GM23338 (cell line): ENCODE results near the gene RBM43. TPM values are rescaled to one million over a fixed set of nuclear protein-coding genes. Genes with fewer than 3 reads are reported as not detected.

Experiments used
- ATAC-seq: fragments of 200-7000 bp; cut with Tn5 transposase; 3 replicates; pipeline ENCODE4 v1.9.1; 2020
- DNase-seq: peaks from one replicate; pipeline ENCODE4 v3.0.0-alpha.2; 2015; ENCODE audit warnings: low spot score
- H2AFZ ChIP-seq: fragments of 200-600 bp; sonication (generic); 2 replicates; pipeline ENCODE4 v1.8.0; 2016; ENCODE audit warnings: antibody characterized with exemption, mild to moderate bottlenecking, moderate library complexity
- H3F3A ChIP-seq: fragments of 200-600 bp; sonication (generic); replicated peaks from 2 replicates; pipeline ENCODE4 v1.8.0; 2017; ENCODE audit warnings: antibody characterized with exemption, mixed run types, low read depth
- H3K27ac ChIP-seq: fragments of 200-600 bp; sonication (generic); 2 replicates; pipeline ENCODE4 v1.6.1; 2016; ENCODE audit warnings: low read depth
- H3K27me3 ChIP-seq: fragments of 200-600 bp; sonication (generic); 2 replicates; pipeline ENCODE4 v1.8.0; 2016; ENCODE audit warnings: mild to moderate bottlenecking, mixed run types, moderate library complexity; ENCODE audit not compliant: insufficient read depth
- H3K36me3 ChIP-seq: fragments of 200-600 bp; sonication (generic); 2 replicates; pipeline ENCODE4 v1.8.0; 2016; ENCODE audit warnings: mild to moderate bottlenecking; ENCODE audit not compliant: insufficient read depth
- H3K4me1 ChIP-seq: fragments of 200-600 bp; sonication (generic); 2 replicates; pipeline ENCODE4 v1.8.0; 2016; ENCODE audit warnings: mild to moderate bottlenecking, moderate library complexity; ENCODE audit not compliant: insufficient read depth
- H3K4me2 ChIP-seq: fragments of 200-600 bp; sonication (generic); 2 replicates; pipeline ENCODE4 v1.7.1; 2017; ENCODE audit warnings: mixed run types
- H3K4me3 ChIP-seq: fragments of 200-600 bp; sonication (generic); 2 replicates; pipeline ENCODE4 v1.6.1; 2016; ENCODE audit warnings: mixed run types
- H3K79me2 ChIP-seq: fragments of 200-600 bp; sonication (generic); replicated peaks from 2 replicates; pipeline ENCODE4 v1.8.0; 2017; ENCODE audit warnings: mild to moderate bottlenecking; ENCODE audit not compliant: insufficient read depth
- H3K9me2 ChIP-seq: fragments of 200-600 bp; sonication (generic); 2 replicates; pipeline ENCODE4 v1.8.0; 2017; ENCODE audit not compliant: insufficient read depth
- H4K20me1 ChIP-seq: fragments of 200-600 bp; sonication (generic); replicated peaks from 2 replicates; pipeline ENCODE4 v1.8.0; 2017; ENCODE audit warnings: mild to moderate bottlenecking; ENCODE audit not compliant: insufficient read depth
- H3K27ac Mint-ChIP-seq: 2 replicates; pipeline ENCODE4 v1.8.0; 2020; ENCODE audit warnings: inconsistent platforms, mild to moderate bottlenecking, moderate library complexity, mixed read lengths
- H3K27me3 Mint-ChIP-seq: 3 replicates; pipeline ENCODE4 v1.8.0; 2022; ENCODE audit warnings: low read depth, mild to moderate bottlenecking, moderate library complexity, mixed read lengths, inconsistent platforms; ENCODE audit not compliant: insufficient read depth, poor library complexity
- H3K36me3 Mint-ChIP-seq: 3 replicates; pipeline ENCODE4 v1.8.0; 2021; ENCODE audit warnings: low read depth, mild to moderate bottlenecking, inconsistent platforms, moderate library complexity, mixed read lengths
- H3K4me1 Mint-ChIP-seq: 3 replicates; pipeline ENCODE4 v1.8.0; 2020; ENCODE audit warnings: mild to moderate bottlenecking, inconsistent platforms, mixed read lengths
- H3K4me3 Mint-ChIP-seq: 3 replicates; pipeline ENCODE4 v1.8.0; 2021; ENCODE audit warnings: moderate library complexity, mild to moderate bottlenecking, inconsistent platforms, mixed read lengths
- H3K9me3 Mint-ChIP-seq: 3 replicates; pipeline ENCODE4 v1.8.0; 2020; ENCODE audit warnings: moderate library complexity, mild to moderate bottlenecking, inconsistent platforms, mixed read lengths
- CREB1 ChIP-seq: fragments of 250-450 bp; sonication (Bioruptor Pico); IDR thresholded peaks from 2 replicates; pipeline ENCODE4 v1.5.0; 2020; ENCODE audit warnings: low read depth, mild to moderate bottlenecking, moderate library complexity
- ETS1 ChIP-seq: IDR thresholded peaks from 2 replicates; pipeline ENCODE4 v1.6.1; 2016; ENCODE audit warnings: antibody characterized with exemption
- JUNB ChIP-seq: IDR thresholded peaks from one replicate; pipeline ENCODE4 v1.6.1; 2016; ENCODE audit warnings: antibody characterized with exemption; ENCODE audit not compliant: unreplicated experiment
- NANOG ChIP-seq: IDR thresholded peaks from 2 replicates; pipeline ENCODE4 v1.6.1; 2016; ENCODE audit warnings: antibody characterized with exemption, borderline replicate concordance
- REST ChIP-seq: IDR thresholded peaks from one replicate; pipeline ENCODE4 v1.6.1; 2018; ENCODE audit warnings: antibody characterized with exemption; ENCODE audit not compliant: unreplicated experiment
- STAT1 ChIP-seq: IDR thresholded peaks from one replicate; pipeline ENCODE4 v1.6.1; 2016; ENCODE audit warnings: antibody characterized with exemption; ENCODE audit not compliant: unreplicated experiment
- ZNF114 ChIP-seq: fragments of 250-450 bp; sonication (Bioruptor Pico); IDR thresholded peaks from 2 replicates; pipeline ENCODE4 v1.5.0; 2020; ENCODE audit warnings: mild to moderate bottlenecking, moderate library complexity
- ZNF331 ChIP-seq: fragments of 250-450 bp; sonication (Bioruptor Pico); IDR thresholded peaks from 2 replicates; pipeline ENCODE4 v1.5.0; 2020; ENCODE audit warnings: low read depth, mild to moderate bottlenecking, moderate library complexity
- ZNF462 ChIP-seq: fragments of 250-450 bp; sonication (Bioruptor Pico); IDR thresholded peaks from 2 replicates; pipeline ENCODE4 v1.5.0; 2020; ENCODE audit warnings: mild to moderate bottlenecking, moderate library complexity
- polyA plus RNA-seq: library from polyadenylated mRNA; unstranded; fragments of >200 nt; fragmentation: Nextera tagmentation; extraction: Ambion mirVana; gene quantifications from 2 replicates; pipeline ENCODE4 v1.2.1, GENCODE V29; 2016
- total RNA-seq: library from RNA; depleted of rRNA; stranded (reverse); fragments of >200 nt; shearing (Covaris generic); gene quantifications from 2 replicates; pipeline ENCODE4 v1.2.3, GENCODE V29; 2014
- TF ChIP-seq, protein P1 (sequence below), 2 experiments: fragments of 200-600 bp in 1 of 2; sonication (generic) in 1 of 2; conservative IDR thresholded peaks; 2 replicates each; pipeline versions ENCODE4 v1.5.1 to v1.6.1; 2016 to 2017; ENCODE audit warnings: antibody characterized with exemption in 2 of 2, low read depth in 2 of 2, mild to moderate bottlenecking in 2 of 2, moderate library complexity in 1 of 2

Gene RBM43
- total and polyA plus RNA-seq, 2 experiments from 2014 or later, result 3.3 to 3.4 TPM

GRCh38 chr2:151247432-151247831, 14.2 kb downstream of the RBM43 start:
- TF ChIP-seq REST (no peak), ETS1 (no peak)

GRCh38 chr2:151246152-151246551, 15.5 kb downstream of the RBM43 start:
- no peak overlapping the region for H2AFZ ChIP-seq
- H3K4me2 ChIP-seq, result no peak overlapping the region
- no peaks in the 10 kb centered on the region for H3K4me1 Mint-ChIP-seq
- H3K9me3 Mint-ChIP-seq, result peaks cover 25% of the 10 kb centered on the region
- no peaks in the 10 kb centered on the region for H3K79me2 ChIP-seq
- TF ChIP-seq ZNF462 (CRISPR knock-in tag) (no peak), STAT1 (no peak), ZNF331 (CRISPR knock-in tag) (no peak), CREB1 (CRISPR knock-in tag) (no peak), NANOG (no peak), ZNF114 (no peak), JUNB (no peak)
- TF ChIP-seq, protein P1, sequence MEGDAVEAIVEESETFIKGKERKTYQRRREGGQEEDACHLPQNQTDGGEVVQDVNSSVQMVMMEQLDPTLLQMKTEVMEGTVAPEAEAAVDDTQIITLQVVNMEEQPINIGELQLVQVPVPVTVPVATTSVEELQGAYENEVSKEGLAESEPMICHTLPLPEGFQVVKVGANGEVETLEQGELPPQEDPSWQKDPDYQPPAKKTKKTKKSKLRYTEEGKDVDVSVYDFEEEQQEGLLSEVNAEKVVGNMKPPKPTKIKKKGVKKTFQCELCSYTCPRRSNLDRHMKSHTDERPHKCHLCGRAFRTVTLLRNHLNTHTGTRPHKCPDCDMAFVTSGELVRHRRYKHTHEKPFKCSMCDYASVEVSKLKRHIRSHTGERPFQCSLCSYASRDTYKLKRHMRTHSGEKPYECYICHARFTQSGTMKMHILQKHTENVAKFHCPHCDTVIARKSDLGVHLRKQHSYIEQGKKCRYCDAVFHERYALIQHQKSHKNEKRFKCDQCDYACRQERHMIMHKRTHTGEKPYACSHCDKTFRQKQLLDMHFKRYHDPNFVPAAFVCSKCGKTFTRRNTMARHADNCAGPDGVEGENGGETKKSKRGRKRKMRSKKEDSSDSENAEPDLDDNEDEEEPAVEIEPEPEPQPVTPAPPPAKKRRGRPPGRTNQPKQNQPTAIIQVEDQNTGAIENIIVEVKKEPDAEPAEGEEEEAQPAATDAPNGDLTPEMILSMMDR (conservative IDR thresholded peaks at IDR 0.05; ENCODE audit: low read depth in 2 of 2), result no peak
- H3K27ac Mint-ChIP-seq, result no peak overlapping the region
- H3K4me1 ChIP-seq, result no peaks in the 10 kb centered on the region
- no peak overlapping the region for H3K27ac ChIP-seq
- no peak overlapping the region for H3K4me3 Mint-ChIP-seq
- no peaks in the 10 kb centered on the region for H3F3A ChIP-seq
- no peak overlapping the region for H3K4me3 ChIP-seq
- H4K20me1 ChIP-seq, result no peaks in the 10 kb centered on the region
- H3K36me3 ChIP-seq, result peaks cover 9% of the 10 kb centered on the region
- no peak for ATAC-seq
- DNase-seq, result no peak
- no peaks in the 10 kb centered on the region for H3K27me3 ChIP-seq
- H3K36me3 Mint-ChIP-seq, result peaks cover 34% of the 10 kb centered on the region
- peaks cover 1% of the 10 kb centered on the region for H3K27me3 Mint-ChIP-seq
- 0 out of 2 replicates have a peak, but pooled peaks cover 8% of the 10 kb centered on the region for H3K9me2 ChIP-seq

More at GRCh38 chr2:151247432-151247831, 14.2 kb downstream of the RBM43 start:
- Histone ChIP-seq H3K9me2 (0 out of 2 replicates have a peak, but pooled peaks cover 8% of the 10 kb centered on the region), H4K20me1 (no peaks in the 10 kb centered on the region), H3K4me3 (no peak overlapping the region), H2AFZ (no peak overlapping the region), H3K4me2 (no peak overlapping the region), H3K79me2 (no peaks in the 10 kb centered on the region), H3K27me3 (no peaks in the 10 kb centered on the region), H3K4me1 (no peaks in the 10 kb centered on the region), H3F3A (no peaks in the 10 kb centered on the region), H3K36me3 (peaks cover 9% of the 10 kb centered on the region), H3K27ac (no peak overlapping the region)
- Mint-ChIP-seq H3K27ac (no peak overlapping the region), H3K4me1 (no peaks in the 10 kb centered on the region), H3K27me3 (peaks cover 1% of the 10 kb centered on the region), H3K9me3 (peaks cover 25% of the 10 kb centered on the region), H3K36me3 (peaks cover 36% of the 10 kb centered on the region), H3K4me3 (no peak overlapping the region)
- ATAC-seq (no peak), DNase-seq (no peak)
